Tibial nerve (tissue), 4 donors: Measurements from ENCODE around the gene TOP2A. TPM values are rescaled to one million over a fixed set of nuclear protein-coding genes. Genes with fewer than 3 reads are reported as not detected.
A peak's percentile ranks its signal among the peaks of the same experiment; 100 is the strongest.

Experiments
- DNase-seq, 2 donors: peaks; one replicate each; pipeline ENCODE4 v3.0.0-alpha.2; 2019; ENCODE audit warnings: low spot score in 2 of 2
- H3K27ac ChIP-seq, 4 donors: fragments of 200-600 bp; sonication (generic) in 3 of 4; one replicate each; pipeline ENCODE4 v1.5.1; 2017 to 2019; ENCODE audit warnings: mild to moderate bottlenecking in 1 of 4
- H3K27me3 ChIP-seq, 2 donors: fragments of 200-600 bp; sonication (generic) in 1 of 2; one replicate each; pipeline versions ENCODE4 v1.5.1 to v1.6.0; 2017 to 2019
- H3K36me3 ChIP-seq, 3 donors: fragments of 200-600 bp; sonication (generic); one replicate each; pipeline ENCODE4 v1.5.1; 2018 to 2019
- H3K4me1 ChIP-seq, 4 donors: fragments of 200-600 bp; sonication (generic) in 3 of 4; one replicate each; pipeline ENCODE4 v1.5.1; 2017 to 2019
- H3K4me3 ChIP-seq, 4 donors: fragments of 200-600 bp; sonication (generic) in 3 of 4; one replicate each; pipeline ENCODE4 v1.5.1; 2017 to 2019; ENCODE audit warnings: mild to moderate bottlenecking in 1 of 4, moderate library complexity in 1 of 4
- H3K9me3 ChIP-seq, 4 donors: fragments of 200-600 bp; sonication (generic) in 3 of 4; one replicate each; pipeline ENCODE4 v1.5.1; 2017 to 2019
- EP300 ChIP-seq, 2 donors: sonication (generic); formaldehyde crosslinking; IDR thresholded peaks; one replicate each; pipeline ENCODE4 v1.6.1; 2017; ENCODE audit warnings: antibody characterized with exemption in 2 of 2, mild to moderate bottlenecking in 1 of 2
- POLR2A ChIP-seq, 2 donors: fragments of 450-650 bp; IDR thresholded peaks; one replicate each; pipeline ENCODE4 v1.6.1; 2017; ENCODE audit warnings: antibody characterized with exemption in 2 of 2, mild to moderate bottlenecking in 2 of 2, moderate library complexity in 2 of 2
- WGBS, 2 donors: methylation state at CpG; one replicate each; pipeline ENCODE4 v1.1.5; 2018; 5-methylcytosine and 5-hydroxymethylcytosine counted together
- total RNA-seq, 4 donors: library from RNA; depleted of rRNA; stranded (reverse); fragments of >200 nt; gene quantifications; one replicate each; pipeline ENCODE4 v1.1.0, GENCODE V29; 2016
- TF ChIP-seq, protein P1 (sequence below), 5 experiments: fragments of 200-600 bp in 3 of 5; fragments of 450-650 bp in 2 of 5; sonication (generic) in 3 of 5; IDR thresholded peaks; one replicate each; pipeline ENCODE4 v1.5.1; 2016 to 2019; ENCODE audit warnings: antibody characterized with exemption in 5 of 5, mild to moderate bottlenecking in 3 of 5, moderate library complexity in 2 of 5

The TOP2A gene
- total RNA-seq, 4 donors from 2014 or later: 0.21 to 7.1 (median 2.6) TPM

DNA sequence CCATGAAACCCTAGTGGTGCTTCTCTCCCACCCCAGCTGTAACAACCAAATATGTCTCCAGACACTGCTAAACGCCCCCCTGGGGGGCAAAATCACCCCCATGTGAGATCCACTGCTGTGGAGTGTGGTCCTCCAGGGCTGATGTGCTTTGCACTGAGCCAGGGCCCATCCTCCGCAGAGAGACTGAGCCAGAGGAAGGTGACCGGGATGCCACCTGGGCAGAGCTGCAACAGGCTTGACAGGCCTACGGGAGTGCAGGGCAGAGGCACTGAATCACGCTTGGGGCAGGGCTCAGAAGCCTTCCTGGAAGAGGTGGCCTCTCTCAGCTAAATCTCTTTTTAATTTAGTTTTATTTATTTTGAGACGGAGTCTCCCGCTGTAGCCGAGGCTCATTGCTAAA is 57.6 kb downstream of the TOP2A start:
- DNase-seq: no peak
- TF ChIP-seq POLR2A (IDR thresholded peaks at IDR 0.05): no peak
- TF ChIP-seq, protein P1, sequence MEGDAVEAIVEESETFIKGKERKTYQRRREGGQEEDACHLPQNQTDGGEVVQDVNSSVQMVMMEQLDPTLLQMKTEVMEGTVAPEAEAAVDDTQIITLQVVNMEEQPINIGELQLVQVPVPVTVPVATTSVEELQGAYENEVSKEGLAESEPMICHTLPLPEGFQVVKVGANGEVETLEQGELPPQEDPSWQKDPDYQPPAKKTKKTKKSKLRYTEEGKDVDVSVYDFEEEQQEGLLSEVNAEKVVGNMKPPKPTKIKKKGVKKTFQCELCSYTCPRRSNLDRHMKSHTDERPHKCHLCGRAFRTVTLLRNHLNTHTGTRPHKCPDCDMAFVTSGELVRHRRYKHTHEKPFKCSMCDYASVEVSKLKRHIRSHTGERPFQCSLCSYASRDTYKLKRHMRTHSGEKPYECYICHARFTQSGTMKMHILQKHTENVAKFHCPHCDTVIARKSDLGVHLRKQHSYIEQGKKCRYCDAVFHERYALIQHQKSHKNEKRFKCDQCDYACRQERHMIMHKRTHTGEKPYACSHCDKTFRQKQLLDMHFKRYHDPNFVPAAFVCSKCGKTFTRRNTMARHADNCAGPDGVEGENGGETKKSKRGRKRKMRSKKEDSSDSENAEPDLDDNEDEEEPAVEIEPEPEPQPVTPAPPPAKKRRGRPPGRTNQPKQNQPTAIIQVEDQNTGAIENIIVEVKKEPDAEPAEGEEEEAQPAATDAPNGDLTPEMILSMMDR (IDR thresholded peaks at IDR 0.05): no peak
- no peak for TF ChIP-seq EP300 (IDR thresholded peaks at IDR 0.05)
- Histone ChIP-seq H3K36me3 (peaks cover 0 to 14% (median 0%) of the 10 kb centered on the region in 3 donors), H3K27me3 (peaks cover 0 to 7% of the 10 kb centered on the region in 2 donors), H3K27ac (no peak overlapping the region), H3K4me1 (peaks cover 0 to 64% (median 13%) of the 10 kb centered on the region in 4 donors), H3K4me3 (no peak overlapping the region), H3K9me3 (no peaks in the 10 kb centered on the region)
- 82 to 87% methylated on average over 7 to 8 of the region's 8 CpGs for WGBS, 2 donors

DNA sequence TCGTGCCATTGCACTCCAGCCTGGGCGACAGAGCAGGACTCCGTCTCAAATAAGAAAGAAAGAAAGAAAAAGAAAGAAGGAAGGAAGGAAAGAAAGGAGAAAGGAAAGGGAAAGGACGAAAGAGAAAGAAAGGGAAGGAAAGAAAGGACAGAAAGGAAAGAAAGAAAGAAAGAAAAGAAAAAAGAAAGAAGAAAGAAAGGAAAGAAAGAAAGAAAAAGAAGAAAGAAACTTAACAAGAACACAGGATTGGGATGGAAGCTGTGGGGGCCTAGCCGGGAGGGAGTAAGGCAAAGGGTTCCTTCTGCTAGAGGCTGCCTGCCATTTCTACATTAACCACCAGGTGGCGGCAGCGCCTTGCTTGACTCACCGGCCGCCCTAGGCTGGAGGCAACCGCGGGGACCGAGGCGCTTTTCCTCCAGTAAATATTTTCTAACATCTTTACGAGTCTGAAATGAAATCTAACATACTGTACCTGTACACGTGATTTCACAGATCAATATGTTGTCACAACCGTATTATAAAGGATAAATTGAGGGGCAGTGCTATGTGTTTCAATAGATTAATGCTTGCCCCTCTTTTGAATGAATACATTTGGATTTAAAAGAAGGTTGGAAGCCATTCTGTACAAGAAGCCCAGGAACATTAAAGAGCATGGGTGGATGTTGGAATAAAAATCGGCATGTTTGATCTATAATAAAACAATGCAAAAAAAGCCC is 59.2 kb downstream of the TOP2A start:
- peak; percentile 92 to 98 for DNase-seq
- WGBS, 2 donors: 10% methylated on average over 17 of the region's 17 CpGs
- Histone ChIP-seq H3K4me1 (peaks cover 0 to 65% (median 17%) of the 10 kb centered on the region in 4 donors), H3K27me3 (peaks cover 0 to 2% of the 10 kb centered on the region in 2 donors), H3K9me3 (no peaks in the 10 kb centered on the region), H3K27ac (peak overlapping the region in 2 of 4 donors; percentile 74 to 75), H3K4me3 (no peak overlapping the region), H3K36me3 (peaks cover 0 to 29% (median 5%) of the 10 kb centered on the region in 3 donors)
- TF ChIP-seq EP300 (IDR thresholded peaks at IDR 0.05): no peak
- TF ChIP-seq, protein P1 (IDR thresholded peaks at IDR 0.05): peak; percentile 96 to 99 (median 96)
- no peak for TF ChIP-seq POLR2A (IDR thresholded peaks at IDR 0.05)

- WGBS, 2 donors: 45 to 53% methylated on average over 15 to 19 of the region's 19 CpGs
- peak in 1 of 2 donors; percentile 12 for DNase-seq
- Histone ChIP-seq H3K4me1 (peaks cover 0 to 62% (median 18%) of the 10 kb centered on the region in 4 donors), H3K27ac (peak overlapping the region in 3 of 4 donors; percentile 17 to 75 (median 74)), H3K4me3 (no peak overlapping the region), H3K9me3 (no peaks in the 10 kb centered on the region), H3K27me3 (no peaks in the 10 kb centered on the region), H3K36me3 (peaks cover 0 to 41% (median 5%) of the 10 kb centered on the region in 3 donors)
- TF ChIP-seq, protein P1 (IDR thresholded peaks at IDR 0.05): no peak
- TF ChIP-seq EP300 (IDR thresholded peaks at IDR 0.05): no peak
- TF ChIP-seq POLR2A (IDR thresholded peaks at IDR 0.05): no peak
These were observed 60.5 kb downstream of the TOP2A start for GRCh38 chr17:40356990-40357881.

DNA sequence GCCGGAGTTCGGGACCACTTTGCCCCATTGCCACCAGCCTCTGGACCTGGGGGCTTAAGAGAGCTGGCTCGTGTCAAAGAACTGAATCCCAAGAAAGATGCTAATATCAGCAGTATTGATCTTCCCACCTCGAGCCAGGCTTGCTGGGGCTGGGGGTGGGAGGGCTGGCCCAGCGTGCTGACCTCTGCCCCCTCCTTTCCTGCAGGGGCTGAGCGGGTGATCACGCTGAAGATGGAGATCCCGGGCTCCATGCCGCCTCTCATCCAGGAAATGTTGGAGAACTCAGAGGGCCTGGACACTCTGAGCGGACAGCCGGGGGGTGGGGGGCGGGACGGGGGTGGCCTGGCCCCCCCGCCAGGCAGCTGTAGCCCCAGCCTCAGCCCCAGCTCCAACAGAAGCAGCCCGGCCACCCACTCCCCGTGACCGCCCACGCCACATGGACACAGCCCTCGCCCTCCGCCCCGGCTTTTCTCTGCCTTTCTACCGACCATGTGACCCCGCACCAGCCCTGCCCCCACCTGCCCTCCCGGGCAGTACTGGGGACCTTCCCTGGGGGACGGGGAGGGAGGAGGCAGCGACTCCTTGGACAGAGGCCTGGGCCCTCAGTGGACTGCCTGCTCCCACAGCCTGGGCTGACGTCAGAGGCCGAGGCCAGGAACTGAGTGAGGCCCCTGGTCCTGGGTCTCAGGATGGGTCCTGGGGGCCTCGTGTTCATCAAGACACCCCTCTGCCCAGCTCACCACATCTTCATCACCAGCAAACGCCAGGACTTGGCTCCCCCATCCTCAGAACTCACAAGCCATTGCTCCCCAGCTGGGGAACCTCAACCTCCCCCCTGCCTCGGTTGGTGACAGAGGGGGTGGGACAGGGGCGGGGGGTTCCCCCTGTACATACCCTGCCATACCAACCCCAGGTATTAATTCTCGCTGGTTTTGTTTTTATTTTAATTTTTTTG is 61.6 kb downstream of the TOP2A start:
- DNase-seq: no peak
- H3K4me3 ChIP-seq: no peak overlapping the region
- H3K27me3 ChIP-seq: no peaks in the 10 kb centered on the region
- 35 to 41% methylated on average over 18 to 20 of the region's 33 CpGs for WGBS, 2 donors
- H3K36me3 ChIP-seq: peaks cover 0 to 51% (median 5%) of the 10 kb centered on the region in 3 donors
- H3K9me3 ChIP-seq: no peaks in the 10 kb centered on the region
- peaks cover 0 to 72% (median 29%) of the 10 kb centered on the region in 4 donors for H3K4me1 ChIP-seq
- peak overlapping the region in 2 of 4 donors; percentile 74 to 75 for H3K27ac ChIP-seq
- TF ChIP-seq, protein P1 (IDR thresholded peaks at IDR 0.05): no peak
- TF ChIP-seq EP300 (IDR thresholded peaks at IDR 0.05): peak in 1 of 2 donors; percentile 33
